Mesodermal cell (in vitro differentiated cells): ENCODE results near the gene MYRFL.

Experiments used
- H3K27ac ChIP-seq: 2 replicates; pipeline ENCODE4 v1.7.0; 2013; ENCODE audit warnings: mild to moderate bottlenecking, low read depth, low read length, moderate library complexity; ENCODE audit not compliant: severe bottlenecking
- H3K36me3 ChIP-seq: 2 replicates; pipeline ENCODE4 v1.7.1; 2013; ENCODE audit warnings: mild to moderate bottlenecking, low read length, moderate library complexity; ENCODE audit not compliant: control insufficient read depth, insufficient read depth
- H3K4me1 ChIP-seq: one replicate; pipeline ENCODE4 v1.7.1; 2013; ENCODE audit warnings: mild to moderate bottlenecking, low read length; ENCODE audit not compliant: insufficient read depth, control insufficient read depth, poor library complexity, severe bottlenecking
- H3K4me3 ChIP-seq: 2 replicates; pipeline ENCODE4 v1.7.0; 2013; ENCODE audit warnings: low read length, control low read depth, mild to moderate bottlenecking; ENCODE audit not compliant: insufficient read depth, poor library complexity, severe bottlenecking; ENCODE audit errors: extremely low read depth
- H3K9me3 ChIP-seq: 2 replicates; pipeline ENCODE4 v1.7.1; 2013; ENCODE audit warnings: mild to moderate bottlenecking, low read length, moderate library complexity; ENCODE audit not compliant: control insufficient read depth
- WGBS, 2 experiments: methylation state at CpG; one replicate each; pipeline ENCODE4 v1.1.5; 2013; ENCODE audit warnings: missing lambda C conversion rate in 2 of 2; ENCODE audit not compliant: insufficient coverage in 2 of 2; 5-methylcytosine and 5-hydroxymethylcytosine counted together

Gene MYRFL

DNA sequence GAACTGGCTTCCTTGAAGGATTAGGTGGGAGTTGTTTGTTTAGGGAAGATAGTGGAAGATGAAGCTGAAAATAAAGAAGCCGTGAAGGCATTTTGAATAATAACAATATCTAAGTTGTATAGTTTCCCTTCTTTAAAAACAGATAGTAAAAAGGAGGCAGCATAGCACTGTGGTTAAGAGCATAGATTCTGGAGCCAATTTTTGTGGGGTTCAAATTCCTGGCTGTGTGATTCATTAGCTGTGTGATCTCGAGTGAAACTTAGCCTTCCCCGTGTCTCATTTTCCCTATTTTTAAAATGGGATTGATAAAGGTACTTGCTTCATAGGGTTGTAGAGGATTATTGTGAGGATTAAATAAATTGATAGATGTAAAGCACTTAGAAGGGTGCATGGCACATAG, 104.5 kb downstream of the MYRFL start:
- H3K4me1 ChIP-seq: peaks cover 27% of the 10 kb centered on the region
- H3K9me3 ChIP-seq: no peaks in the 10 kb centered on the region
- H3K4me3 ChIP-seq: no peak overlapping the region
- H3K36me3 ChIP-seq: no peaks in the 10 kb centered on the region
- WGBS, 2 experiments: 100% methylated on average over 2 of the region's 3 CpGs; no CpG with 5 or more reads in 1 of the 2 experiments
- no peak overlapping the region for H3K27ac ChIP-seq

GRCh38 chr12:69931569-69931968, 106.5 kb downstream of the MYRFL start:
- Histone ChIP-seq H3K4me3 (no peak overlapping the region), H3K36me3 (no peaks in the 10 kb centered on the region), H3K9me3 (no peaks in the 10 kb centered on the region), H3K27ac (peak overlapping the region; percentile 91), H3K4me1 (peaks cover 32% of the 10 kb centered on the region)
- WGBS, 2 experiments: 43% methylated on average over 1 of the region's 2 CpGs; no CpG with 5 or more reads in 1 of the 2 experiments

DNA sequence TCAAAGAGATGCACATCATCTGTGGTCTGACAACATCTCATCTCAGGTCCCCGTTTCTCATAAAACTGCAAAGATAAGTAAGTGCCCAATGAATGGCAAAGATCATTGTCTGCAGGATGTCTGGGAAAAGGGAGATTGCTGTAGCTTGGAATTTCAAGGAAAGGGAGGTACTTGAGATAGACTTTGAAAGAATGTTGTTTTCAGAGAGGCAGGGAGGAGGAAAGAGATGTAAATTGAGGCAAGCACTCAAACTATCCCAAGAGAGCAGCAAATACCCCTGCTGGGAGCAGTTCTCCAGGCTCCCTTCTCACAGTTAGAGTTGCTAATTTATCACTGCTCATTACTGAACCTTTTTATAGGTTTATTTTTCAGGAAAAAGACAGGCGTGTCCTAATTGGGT, 107.1 kb downstream of the MYRFL start:
- peak overlapping the region; percentile 91 for H3K27ac ChIP-seq
- H3K4me1 ChIP-seq: peaks cover 32% of the 10 kb centered on the region
- WGBS, 2 experiments: 0% methylated on average over 1 of the region's 2 CpGs; no CpG with 5 or more reads in 1 of the 2 experiments
- H3K4me3 ChIP-seq: no peak overlapping the region
- no peaks in the 10 kb centered on the region for H3K36me3 ChIP-seq
- no peaks in the 10 kb centered on the region for H3K9me3 ChIP-seq

GRCh38 chr12:69932676-69933552, 107.9 kb downstream of the MYRFL start:
- peak overlapping the region; percentile 91 for H3K27ac ChIP-seq
- H3K36me3 ChIP-seq: no peaks in the 10 kb centered on the region

GRCh38 chr12:69934011-69934410, 109.0 kb downstream of the MYRFL start:
- Histone ChIP-seq H3K4me1 (peaks cover 32% of the 10 kb centered on the region), H3K27ac (no peak overlapping the region)
- WGBS, 2 experiments: 98 to 100% methylated on average over 4 of the region's 4 CpGs

More at GRCh38 chr12:69932676-69933552, 107.9 kb downstream of the MYRFL start:
- Histone ChIP-seq H3K4me3 (no peak overlapping the region), H3K4me1 (peaks cover 32% of the 10 kb centered on the region), H3K9me3 (no peaks in the 10 kb centered on the region)
- WGBS, 2 experiments: 16 to 32% methylated on average over 4 to 5 of the region's 6 CpGs

GRCh38 chr12:69935651-69936100, 110.6 kb downstream of the MYRFL start:
- Histone ChIP-seq H3K36me3 (no peaks in the 10 kb centered on the region), H3K4me1 (peaks cover 26% of the 10 kb centered on the region), H3K27ac (no peak overlapping the region), H3K4me3 (no peak overlapping the region), H3K9me3 (no peaks in the 10 kb centered on the region)
- 92% methylated on average over 4 of the region's 5 CpGs for WGBS, 2 experiments

More at GRCh38 chr12:69934011-69934410, 109.0 kb downstream of the MYRFL start:
- no peaks in the 10 kb centered on the region for H3K36me3 ChIP-seq
- H3K4me3 ChIP-seq: no peak overlapping the region
- H3K9me3 ChIP-seq: no peaks in the 10 kb centered on the region

GRCh38 chr12:69936214-69936731, 111.2 kb downstream of the MYRFL start:
- Histone ChIP-seq H3K4me1 (peaks cover 20% of the 10 kb centered on the region), H3K9me3 (no peaks in the 10 kb centered on the region), H3K27ac (no peak overlapping the region), H3K4me3 (no peak overlapping the region), H3K36me3 (no peaks in the 10 kb centered on the region)
- 55 to 58% methylated on average over 4 to 5 of the region's 5 CpGs for WGBS, 2 experiments

DNA sequence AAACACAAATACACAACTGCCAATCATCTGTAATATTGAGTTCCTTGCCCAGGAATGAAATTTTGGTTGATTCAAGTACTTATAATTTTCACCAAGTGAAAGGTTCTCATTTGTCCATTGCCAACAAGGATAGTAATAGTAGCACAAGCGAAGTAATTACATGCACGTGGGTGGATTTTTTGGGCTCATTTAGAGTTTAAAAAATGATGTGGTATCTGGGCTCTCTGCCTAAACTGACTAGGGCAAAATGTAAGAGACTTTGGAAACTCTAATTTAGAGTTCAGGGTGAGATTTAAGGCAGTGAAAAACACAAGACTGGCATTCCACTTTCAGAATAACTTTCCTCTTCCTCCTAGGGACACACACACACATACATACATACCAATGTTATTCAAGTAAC, 111.7 kb downstream of the MYRFL start:
- H3K9me3 ChIP-seq: no peaks in the 10 kb centered on the region
- WGBS, 2 experiments: 80 to 100% methylated on average over 1 to 2 of the region's 2 CpGs
- peaks cover 18% of the 10 kb centered on the region for H3K4me1 ChIP-seq
- no peaks in the 10 kb centered on the region for H3K36me3 ChIP-seq
- H3K27ac ChIP-seq: no peak overlapping the region
- H3K4me3 ChIP-seq: no peak overlapping the region

GRCh38 chr12:69947123-69947522, 122.1 kb downstream of the MYRFL start:
- Histone ChIP-seq H3K9me3 (no peaks in the 10 kb centered on the region), H3K36me3 (no peaks in the 10 kb centered on the region), H3K27ac (no peak overlapping the region), H3K4me3 (no peak overlapping the region), H3K4me1 (no peaks in the 10 kb centered on the region)

GRCh38 chr12:69947897-69948296, 122.9 kb downstream of the MYRFL start:
- Histone ChIP-seq H3K27ac (no peak overlapping the region), H3K4me1 (no peaks in the 10 kb centered on the region), H3K4me3 (no peak overlapping the region), H3K9me3 (no peaks in the 10 kb centered on the region), H3K36me3 (no peaks in the 10 kb centered on the region)
- WGBS, 2 experiments: no CpG with 5 or more reads among the region's 1 CpG

DNA sequence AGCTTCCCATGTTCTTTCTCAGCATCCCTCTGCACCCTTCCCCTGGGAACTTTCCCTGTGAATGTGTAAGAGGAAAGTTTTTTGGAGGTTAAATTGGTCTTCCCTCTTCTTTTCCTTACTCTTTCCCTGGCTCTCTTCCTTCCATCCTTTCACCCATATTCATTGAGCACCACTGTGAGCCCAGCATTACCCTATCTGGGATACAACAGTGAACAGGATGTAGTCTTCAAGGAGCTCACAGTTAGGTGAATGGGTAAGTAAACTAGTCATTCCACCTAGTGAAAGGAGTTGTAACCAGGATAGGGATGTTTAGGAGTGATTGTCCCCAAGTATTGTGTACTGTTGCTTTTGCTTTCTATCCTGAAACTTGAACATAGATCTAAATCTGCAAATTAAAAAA, 123.8 kb downstream of the MYRFL start:
- Histone ChIP-seq H3K36me3 (no peaks in the 10 kb centered on the region), H3K4me1 (no peaks in the 10 kb centered on the region), H3K27ac (no peak overlapping the region), H3K9me3 (no peaks in the 10 kb centered on the region), H3K4me3 (no peak overlapping the region)
